ENCODE data around the gene ZNF430. TPM values are rescaled to one million over a fixed set of nuclear protein-coding genes. Genes with fewer than 3 reads are reported as not detected.

Gene ZNF430
- total RNA-seq, 1 donor from 2014 or later = 20.4 TPM

GRCh38 chr19:21028969-21029268 is 8.5 kb downstream of the ZNF430 start:
- TF ChIP-seq POLR2A (IDR thresholded peaks at IDR 0.05) = no peak
- no peak for TF ChIP-seq POLR2AphosphoS5 (IDR thresholded peaks at IDR 0.05; ENCODE audit: insufficient read depth in 1 of 2, low read depth in 1 of 2)
- TF ChIP-seq CTCF (IDR thresholded peaks at IDR 0.05) = no peak
- H3K27me3 ChIP-seq = no peaks in the 10 kb centered on the region
- no peaks in the 10 kb centered on the region for H3K9me3 ChIP-seq
- H3K4me3 ChIP-seq = no peak overlapping the region
- intact Hi-C loops (cut with DNase I) = no loop called here
- H3K4me1 ChIP-seq = peaks cover 18% of the 10 kb centered on the region
- H3K27ac ChIP-seq = no peak overlapping the region
- DNase-seq (ENCODE audit: extremely low spot score in 2 of 2) = no peak
- H3K36me3 ChIP-seq = peaks cover 0 to 18% of the 10 kb centered on the region in 2 donors

GRCh38 chr19:21045028-21045427 is 24.6 kb downstream of the ZNF430 start:
- TF ChIP-seq POLR2A (IDR thresholded peaks at IDR 0.05) (no peak), POLR2AphosphoS5 (IDR thresholded peaks at IDR 0.05; ENCODE audit: insufficient read depth in 1 of 2, low read depth in 1 of 2) (no peak), CTCF (IDR thresholded peaks at IDR 0.05) (no peak)
- Histone ChIP-seq H3K36me3 (peaks cover 0 to 67% of the 10 kb centered on the region in 2 donors), H3K4me3 (no peak overlapping the region), H3K27me3 (no peaks in the 10 kb centered on the region), H3K27ac (no peak overlapping the region), H3K4me1 (no peaks in the 10 kb centered on the region), H3K9me3 (peaks cover 14% of the 10 kb centered on the region)
- intact Hi-C loops (cut with DNase I) = no loop called here
- no peak for DNase-seq (ENCODE audit: extremely low spot score in 2 of 2)

DNA sequence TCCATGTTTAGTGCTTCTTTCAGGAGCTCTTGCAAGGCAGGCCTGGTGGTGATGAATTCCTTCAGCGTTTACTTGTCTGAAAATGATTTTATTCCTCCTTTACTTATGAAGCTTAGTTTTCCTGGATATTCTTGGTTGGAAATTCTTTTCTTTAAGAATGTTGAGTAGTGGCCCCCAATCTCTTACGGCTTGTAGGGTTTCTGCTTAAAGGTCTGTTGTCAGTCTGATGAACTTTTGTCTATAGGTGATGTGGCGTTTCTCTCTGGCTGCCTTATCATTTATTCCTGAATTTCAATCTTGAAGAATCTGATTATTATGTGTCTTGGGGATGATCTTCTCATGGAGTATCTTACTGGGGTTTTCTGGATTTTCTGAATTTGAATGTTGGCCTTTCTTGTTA is 26.0 kb downstream of the ZNF430 start:
- Histone ChIP-seq H3K27me3 (no peaks in the 10 kb centered on the region), H3K4me3 (no peak overlapping the region), H3K9me3 (peaks cover 15% of the 10 kb centered on the region), H3K4me1 (no peaks in the 10 kb centered on the region), H3K27ac (no peak overlapping the region), H3K36me3 (peaks cover 0 to 77% of the 10 kb centered on the region in 2 donors)
- TF ChIP-seq POLR2A (IDR thresholded peaks at IDR 0.05) (no peak), CTCF (IDR thresholded peaks at IDR 0.05) (no peak), POLR2AphosphoS5 (IDR thresholded peaks at IDR 0.05; ENCODE audit: insufficient read depth in 1 of 2, low read depth in 1 of 2) (no peak)
- no peak for DNase-seq (ENCODE audit: extremely low spot score in 2 of 2)
- intact Hi-C loops (cut with DNase I) = no loop called here

GRCh38 chr19:21047716-21048115 is 27.3 kb downstream of the ZNF430 start:
- Histone ChIP-seq H3K4me1 (no peaks in the 10 kb centered on the region), H3K4me3 (no peak overlapping the region), H3K36me3 (peaks cover 0 to 76% of the 10 kb centered on the region in 2 donors), H3K9me3 (peaks cover 22% of the 10 kb centered on the region), H3K27me3 (no peaks in the 10 kb centered on the region), H3K27ac (no peak overlapping the region)
- no peak for TF ChIP-seq CTCF (IDR thresholded peaks at IDR 0.05)
- no peak for TF ChIP-seq POLR2A (IDR thresholded peaks at IDR 0.05)
- no peak for TF ChIP-seq POLR2AphosphoS5 (IDR thresholded peaks at IDR 0.05; ENCODE audit: insufficient read depth in 1 of 2, low read depth in 1 of 2)
- no peak for DNase-seq (ENCODE audit: extremely low spot score in 2 of 2)
- intact Hi-C loops (cut with DNase I) = no loop called here

DNA sequence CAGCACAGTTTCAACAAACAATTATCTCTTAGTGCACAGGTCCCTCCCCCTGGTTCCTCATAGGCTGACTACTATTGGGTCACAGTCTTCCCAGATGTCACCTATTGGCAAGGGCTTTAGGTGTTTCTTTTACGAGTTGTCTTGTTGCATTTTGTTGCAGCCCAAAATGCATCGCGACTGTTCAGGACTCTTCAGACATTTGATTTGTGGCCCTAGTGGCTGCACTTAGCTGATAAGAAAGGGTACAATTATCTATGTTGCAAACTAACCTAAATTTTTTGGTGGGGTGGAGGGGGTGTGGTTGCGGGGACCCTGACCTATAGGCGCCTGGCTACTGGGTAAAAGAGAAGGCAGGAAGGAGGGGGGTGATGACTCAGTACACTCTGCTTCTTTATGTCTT is 32.4 kb downstream of the ZNF430 start:
- Histone ChIP-seq H3K36me3 (peaks cover 7 to 79% of the 10 kb centered on the region in 2 donors), H3K4me3 (no peak overlapping the region), H3K27me3 (no peaks in the 10 kb centered on the region), H3K9me3 (peaks cover 23% of the 10 kb centered on the region), H3K4me1 (no peaks in the 10 kb centered on the region), H3K27ac (no peak overlapping the region)
- no peak for DNase-seq (ENCODE audit: extremely low spot score in 2 of 2)
- TF ChIP-seq POLR2AphosphoS5 (IDR thresholded peaks at IDR 0.05; ENCODE audit: insufficient read depth in 1 of 2, low read depth in 1 of 2) (no peak), CTCF (IDR thresholded peaks at IDR 0.05) (no peak), POLR2A (IDR thresholded peaks at IDR 0.05) (no peak)
- intact Hi-C loops (cut with DNase I) = no loop called here

Data from vagina (tissue), 2 donors.